Caki2 (cell line): ENCODE measurements around the gene AGPS. TPM values are rescaled to one million over a fixed set of nuclear protein-coding genes. Genes with fewer than 3 reads are reported as not detected.
"Not testable (repeated sequence)": the region's sequence is repeated elsewhere in the genome, so short reads cannot be mapped to it uniquely, and the experiment has no call there.

Experiments
- DNase-seq: peaks from one replicate; pipeline ENCODE4 v3.0.0-alpha.2; 2015; ENCODE audit warnings: low read depth
- in situ Hi-C: cut with HindIII; loops from 2 replicates; pipeline ENCODE4 v1.10.0; 2016; ENCODE audit warnings: low sequenced_read_pairs, low pct_unique_long_range_greater_than_20kb, mixed read lengths
- total RNA-seq: library from RNA; depleted of rRNA; stranded (reverse); fragments of >200 nt; shearing (Covaris generic); gene quantifications from 2 replicates; pipeline ENCODE4 v1.2.3, GENCODE V29; 2014; ENCODE audit warnings: low replicate concordance

AGPS gene
- total RNA-seq, 1 experiment from 2014 or later = 26.8 TPM

- in situ Hi-C loops = no loop called here
Measured at GRCh38 chr2:177405029-177405692, 12.6 kb downstream of the AGPS start.

GRCh38 chr2:177406182-177406581 is 13.6 kb downstream of the AGPS start:
- no peak for DNase-seq
- in situ Hi-C loops = no loop called here

More at GRCh38 chr2:177405029-177405692, 12.6 kb downstream of the AGPS start:
- no peak for DNase-seq

- in situ Hi-C loops = no loop called here
- DNase-seq = no peak
Measured at GRCh38 chr2:177407031-177407430, 14.5 kb downstream of the AGPS start.

- in situ Hi-C loops = loop anchor here (10.0 kb wide), 1 partner anchor 146 kb away; the partner anchor contains the start of gene NFE2L2
- DNase-seq = not testable (repeated sequence)
Measured at GRCh38 chr2:177410629-177411028, 18.1 kb downstream of the AGPS start.

GRCh38 chr2:177413703-177414102 is 21.1 kb downstream of the AGPS start:
- no peak for DNase-seq
- in situ Hi-C loops = loop anchor here (10.0 kb wide), 1 partner anchor 149 kb away; the partner anchor contains the start of gene NFE2L2

GRCh38 chr2:177419274-177419673 is 26.7 kb downstream of the AGPS start:
- no peak for DNase-seq
- in situ Hi-C loops = loop anchor here (10.0 kb wide), 1 partner anchor 154 kb away; the partner anchor contains the start of gene NFE2L2

- DNase-seq = no peak
- in situ Hi-C loops = no loop called here
Measured at GRCh38 chr2:177422271-177422670, 29.7 kb downstream of the AGPS start.

GRCh38 chr2:177424120-177424519 is 31.5 kb downstream of the AGPS start:
- in situ Hi-C loops, DNase-seq: not testable (repeated sequence)

- DNase-seq, in situ Hi-C loops: not testable (repeated sequence)
Measured at GRCh38 chr2:177424620-177425019, 32.0 kb downstream of the AGPS start.

- in situ Hi-C loops = no loop called here
Measured at GRCh38 chr2:177427316-177427715, 34.7 kb downstream of the AGPS start.

GRCh38 chr2:177427936-177428335 is 35.4 kb downstream of the AGPS start:
- DNase-seq = not testable (repeated sequence)

More at GRCh38 chr2:177427316-177427715, 34.7 kb downstream of the AGPS start:
- DNase-seq = no peak

GRCh38 chr2:177429688-177430325 is 37.2 kb downstream of the AGPS start:
- in situ Hi-C loops = no loop called here
- DNase-seq = peak; percentile 24

More at GRCh38 chr2:177427936-177428335, 35.4 kb downstream of the AGPS start:
- in situ Hi-C loops = not testable (repeated sequence)

GRCh38 chr2:177430411-177430810 is 37.8 kb downstream of the AGPS start:
- DNase-seq = no peak
- in situ Hi-C loops = no loop called here

- in situ Hi-C loops = not testable (repeated sequence)
- peak; percentile 8 for DNase-seq
Measured at GRCh38 chr2:177431111-177431725, 38.6 kb downstream of the AGPS start.

- in situ Hi-C loops = no loop called here
- no peak for DNase-seq
Measured at GRCh38 chr2:177432703-177433102, 40.1 kb downstream of the AGPS start.

- peak; percentile 19 for DNase-seq
Measured at GRCh38 chr2:177433402-177433801, 40.8 kb downstream of the AGPS start.

GRCh38 chr2:177434475-177434874 is 41.9 kb downstream of the AGPS start:
- in situ Hi-C loops = no loop called here
- DNase-seq = no peak

More at GRCh38 chr2:177433402-177433801, 40.8 kb downstream of the AGPS start:
- in situ Hi-C loops = no loop called here

GRCh38 chr2:177445200-177445599 is 52.6 kb downstream of the AGPS start:
- no peak for DNase-seq
- in situ Hi-C loops = no loop called here

- in situ Hi-C loops = no loop called here
- DNase-seq = no peak
Measured at GRCh38 chr2:177448031-177448430, 55.5 kb downstream of the AGPS start.
